Activated CD4-positive, CD25-positive, alpha-beta regulatory T cell treated with anti-CD3 and anti-CD28 coated beads, Interleukin-2, amount 50 U/mL, for 16 hours (primary cell): ENCODE data around the gene GPR12.

Experiments
- DNase-seq: peaks from one replicate; pipeline ENCODE4 v3.0.0-alpha.2; 2020; ENCODE audit warnings: low read depth, low spot score

GPR12 gene

DNA sequence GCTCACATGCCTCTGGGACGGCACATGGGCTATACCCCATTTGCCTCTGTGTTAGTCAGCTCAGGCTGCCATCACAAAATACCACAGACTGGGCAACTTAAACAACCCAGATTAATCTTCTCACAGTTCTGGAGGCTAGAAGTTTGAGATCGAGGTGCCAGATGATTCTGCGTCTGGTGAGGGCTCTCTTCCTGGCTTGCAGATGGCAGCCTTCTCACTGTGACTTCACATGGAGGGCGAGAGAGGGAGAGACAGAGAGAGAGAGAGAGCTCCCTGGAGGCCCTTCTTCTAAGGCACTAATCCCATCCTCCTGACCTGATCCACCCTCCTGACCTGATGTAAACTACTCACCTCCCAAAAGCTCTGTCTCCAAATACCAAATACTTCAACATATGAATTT is 55.0 kb downstream of the GPR12 start:
- no peak for DNase-seq
